HepG2 (cell line): ENCODE measurements around the gene MTSS2. TPM values are rescaled to one million over a fixed set of nuclear protein-coding genes. Genes with fewer than 3 reads are reported as not detected.

Source experiments
- KLF16 ChIP-seq, 2 experiments: sonication (generic) in 1 of 2; formaldehyde crosslinking in 1 of 2; IDR thresholded peaks; 2 replicates each; pipeline versions ENCODE4 v1.6.1 to v1.8.0; 2016 to 2023; ENCODE audit warnings: missing genetic modification reagents in 2 of 2, missing compliant biosample characterization in 1 of 2
- PHF21A ChIP-seq: sonication (generic); formaldehyde crosslinking; IDR thresholded peaks from 2 replicates; pipeline ENCODE4 v1.5.0; 2020; ENCODE audit warnings: mild to moderate bottlenecking, missing genetic modification reagents
- RBM22 ChIP-seq: fragments of 200-400 bp; formaldehyde crosslinking; optimal IDR thresholded peaks from 2 replicates; pipeline ENCODE3; 2017; ENCODE audit warnings: mild to moderate bottlenecking, low read length, moderate library complexity
- ZNF17 ChIP-seq: sonication (generic); formaldehyde crosslinking; IDR thresholded peaks from 2 replicates; pipeline ENCODE4 v1.5.0; 2020; ENCODE audit warnings: mild to moderate bottlenecking, missing genetic modification reagents
- ZNF350 ChIP-seq: sonication (generic); formaldehyde crosslinking; IDR thresholded peaks from 2 replicates; pipeline ENCODE4 v1.4.0; 2020; ENCODE audit warnings: mild to moderate bottlenecking, low read depth, missing genetic modification reagents, borderline replicate concordance
- ZNF788 ChIP-seq: sonication (generic); formaldehyde crosslinking; IDR thresholded peaks from 2 replicates; pipeline ENCODE4 v1.5.0; 2020; ENCODE audit warnings: mild to moderate bottlenecking, missing genetic modification reagents, borderline replicate concordance
- ZXDC ChIP-seq: sonication (generic); formaldehyde crosslinking; IDR thresholded peaks from 2 replicates; pipeline ENCODE4 v1.5.0; 2020; ENCODE audit warnings: mild to moderate bottlenecking, missing genetic modification reagents
- polyA plus RNA-seq, 8 experiments: library from polyadenylated mRNA; depleted of rRNA in 3 of 8; stranded (reverse) in 7 of 8; unstranded in 1 of 8; fragments of >200 nt; fragmentation: Illumina TruSeq in 4 of 8; extraction: Trizol in 4 of 8; gene quantifications; 2 replicates each; pipeline versions ENCODE4 v1.2.1 to v1.2.3, GENCODE V29; 2011 to 2016; ENCODE audit warnings: low read depth in 4 of 8, missing spikeins in 1 of 8, mixed read lengths in 1 of 8; ENCODE audit not compliant: insufficient read depth in 1 of 8
- total RNA-seq, 5 experiments: library from RNA; depleted of rRNA; stranded (reverse); fragments of >200 nt; fragmentation: Illumina TruSeq; extraction: Trizol; gene quantifications; 2 replicates each; pipeline ENCODE4 v1.2.3, GENCODE V29; 2016; ENCODE audit warnings: low read depth in 1 of 5
- TF ChIP-seq, protein P1 (sequence below): sonication (generic); formaldehyde crosslinking; IDR thresholded peaks from 2 replicates; pipeline ENCODE4 v1.4.0; 2020; ENCODE audit warnings: missing genetic modification reagents, mild to moderate bottlenecking, borderline replicate concordance
- TF ChIP-seq, protein P2 (sequence below): sonication (generic); formaldehyde crosslinking; IDR thresholded peaks from 2 replicates; pipeline ENCODE4 v1.5.0; 2020; ENCODE audit warnings: missing genetic modification reagents, mild to moderate bottlenecking, borderline replicate concordance
- TF ChIP-seq, protein P3 (sequence below): sonication (generic); formaldehyde crosslinking; IDR thresholded peaks from 2 replicates; pipeline ENCODE4 v1.9.0; 2022; ENCODE audit warnings: missing genetic modification reagents, mild to moderate bottlenecking, borderline replicate concordance

MTSS2 gene
- total and polyA plus RNA-seq, 2 of the 13 experiments (the other 11 are each of a cell fraction or from before 2014, with no cell fraction given) = 132 to 242 TPM

DNA sequence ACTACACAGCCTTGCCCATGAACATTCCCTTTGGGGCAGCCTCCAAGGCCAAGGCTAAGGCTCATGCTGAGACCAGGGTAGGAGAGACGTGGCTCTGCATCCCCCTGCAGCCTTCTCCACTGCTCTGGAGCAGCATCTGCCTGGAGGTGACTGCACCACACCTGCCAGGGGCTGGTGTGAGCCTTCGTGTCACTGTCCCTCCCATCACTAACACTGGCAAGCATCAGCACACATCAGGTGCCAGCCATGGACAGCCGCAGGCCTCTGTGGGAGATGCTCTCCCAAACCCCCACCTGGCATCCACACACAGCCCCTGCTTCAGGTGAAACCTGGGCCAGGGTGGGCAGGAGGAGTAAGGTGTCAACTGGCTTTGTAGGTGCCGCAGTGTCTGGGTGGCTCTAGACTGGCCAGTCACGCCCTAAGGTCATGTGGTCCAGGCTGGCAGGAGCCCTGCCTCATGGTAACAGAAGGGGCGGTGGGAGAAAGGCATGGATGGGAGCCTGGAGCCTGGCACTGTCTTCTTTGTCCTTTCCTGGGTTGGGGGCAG, 18.1 kb upstream of the MTSS2 start (continued):
- TF ChIP-seq, protein P1, sequence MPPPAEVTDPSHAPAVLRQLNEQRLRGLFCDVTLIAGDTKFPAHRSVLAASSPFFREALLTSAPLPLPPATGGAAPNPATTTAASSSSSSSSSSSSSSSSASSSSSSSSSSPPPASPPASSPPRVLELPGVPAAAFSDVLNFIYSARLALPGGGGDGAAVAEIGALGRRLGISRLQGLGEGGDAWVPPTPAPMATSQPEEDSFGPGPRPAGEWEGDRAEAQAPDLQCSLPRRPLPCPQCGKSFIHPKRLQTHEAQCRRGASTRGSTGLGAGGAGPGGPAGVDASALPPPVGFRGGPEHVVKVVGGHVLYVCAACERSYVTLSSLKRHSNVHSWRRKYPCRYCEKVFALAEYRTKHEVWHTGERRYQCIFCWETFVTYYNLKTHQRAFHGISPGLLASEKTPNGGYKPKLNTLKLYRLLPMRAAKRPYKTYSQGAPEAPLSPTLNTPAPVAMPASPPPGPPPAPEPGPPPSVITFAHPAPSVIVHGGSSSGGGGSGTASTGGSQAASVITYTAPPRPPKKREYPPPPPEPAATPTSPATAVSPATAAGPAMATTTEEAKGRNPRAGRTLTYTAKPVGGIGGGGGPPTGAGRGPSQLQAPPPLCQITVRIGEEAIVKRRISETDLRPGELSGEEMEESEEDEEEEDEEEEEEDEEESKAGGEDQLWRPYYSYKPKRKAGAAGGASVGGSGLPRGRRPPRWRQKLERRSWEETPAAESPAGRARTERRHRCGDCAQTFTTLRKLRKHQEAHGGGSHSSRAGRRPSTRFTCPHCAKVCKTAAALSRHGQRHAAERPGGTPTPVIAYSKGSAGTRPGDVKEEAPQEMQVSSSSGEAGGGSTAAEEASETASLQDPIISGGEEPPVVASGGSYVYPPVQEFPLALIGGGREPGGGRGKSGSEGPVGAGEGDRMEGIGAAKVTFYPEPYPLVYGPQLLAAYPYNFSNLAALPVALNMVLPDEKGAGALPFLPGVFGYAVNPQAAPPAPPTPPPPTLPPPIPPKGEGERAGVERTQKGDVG = 0 out of 2 replicates have a peak, but pooled peaks have one; percentile 42
- TF ChIP-seq RBM22 (peak; percentile 18), ZXDC (CRISPR knock-in tag) (0 out of 2 replicates have a peak, but pooled peaks have one; percentile 62), PHF21A (CRISPR knock-in tag) (0 out of 2 replicates have a peak, but pooled peaks have one; percentile 46), KLF16 (CRISPR knock-in tag; IDR thresholded peaks at IDR 0.05) (no peak), ZNF350 (CRISPR knock-in tag) (0 out of 2 replicates have a peak, but pooled peaks have one; percentile 12), ZNF17 (CRISPR knock-in tag) (no peak), ZNF788 (CRISPR knock-in tag) (0 out of 2 replicates have a peak, but pooled peaks have one; percentile 2)
- TF ChIP-seq, protein P2, sequence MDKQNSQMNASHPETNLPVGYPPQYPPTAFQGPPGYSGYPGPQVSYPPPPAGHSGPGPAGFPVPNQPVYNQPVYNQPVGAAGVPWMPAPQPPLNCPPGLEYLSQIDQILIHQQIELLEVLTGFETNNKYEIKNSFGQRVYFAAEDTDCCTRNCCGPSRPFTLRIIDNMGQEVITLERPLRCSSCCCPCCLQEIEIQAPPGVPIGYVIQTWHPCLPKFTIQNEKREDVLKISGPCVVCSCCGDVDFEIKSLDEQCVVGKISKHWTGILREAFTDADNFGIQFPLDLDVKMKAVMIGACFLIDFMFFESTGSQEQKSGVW = no peak
- TF ChIP-seq, protein P3, sequence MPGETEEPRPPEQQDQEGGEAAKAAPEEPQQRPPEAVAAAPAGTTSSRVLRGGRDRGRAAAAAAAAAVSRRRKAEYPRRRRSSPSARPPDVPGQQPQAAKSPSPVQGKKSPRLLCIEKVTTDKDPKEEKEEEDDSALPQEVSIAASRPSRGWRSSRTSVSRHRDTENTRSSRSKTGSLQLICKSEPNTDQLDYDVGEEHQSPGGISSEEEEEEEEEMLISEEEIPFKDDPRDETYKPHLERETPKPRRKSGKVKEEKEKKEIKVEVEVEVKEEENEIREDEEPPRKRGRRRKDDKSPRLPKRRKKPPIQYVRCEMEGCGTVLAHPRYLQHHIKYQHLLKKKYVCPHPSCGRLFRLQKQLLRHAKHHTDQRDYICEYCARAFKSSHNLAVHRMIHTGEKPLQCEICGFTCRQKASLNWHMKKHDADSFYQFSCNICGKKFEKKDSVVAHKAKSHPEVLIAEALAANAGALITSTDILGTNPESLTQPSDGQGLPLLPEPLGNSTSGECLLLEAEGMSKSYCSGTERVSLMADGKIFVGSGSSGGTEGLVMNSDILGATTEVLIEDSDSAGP (CRISPR knock-in tag) = peak; percentile 9; the same call in 1 of the 2 replicates
